Raji (cell line): ENCODE results near the gene COPB1.

Source experiments
- POLR2A ChIP-seq: IDR thresholded peaks from 2 replicates; pipeline ENCODE4 v1.6.1; 2011; ENCODE audit warnings: low read depth, low read length, control low read depth; ENCODE audit not compliant: insufficient read depth

COPB1 gene

GRCh38 chr11:14499560-14500180 lies at the start of gene COPB1:
Gene COPB1 (minus strand): TSS chr11:14499811. CDS start chr11:14498928, 883 bp downstream.
- peak; percentile 88 for TF ChIP-seq POLR2A

GRCh38 chr11:14547440-14547839 lies 47.8 kb upstream of the COPB1 start:
- no peak for TF ChIP-seq POLR2A

GRCh38 chr11:14546672-14547071 lies 47.1 kb upstream of the COPB1 start:
- no peak for TF ChIP-seq POLR2A

GRCh38 chr11:14544611-14545010 lies 45.0 kb upstream of the COPB1 start:
- TF ChIP-seq POLR2A, result no peak

GRCh38 chr11:14543260-14543659 lies 43.6 kb upstream of the COPB1 start:
- TF ChIP-seq POLR2A, result no peak

- TF ChIP-seq POLR2A, result no peak
Observed at GRCh38 chr11:14542324-14542723, 42.7 kb upstream of the COPB1 start.

GRCh38 chr11:14541192-14541947 lies 41.8 kb upstream of the COPB1 start:
- no peak for TF ChIP-seq POLR2A

GRCh38 chr11:14539982-14540421 lies 40.4 kb upstream of the COPB1 start:
- TF ChIP-seq POLR2A, result no peak

- no peak for TF ChIP-seq POLR2A
Observed at GRCh38 chr11:14538926-14539554, 39.4 kb upstream of the COPB1 start.

- TF ChIP-seq POLR2A, result no peak
Observed at GRCh38 chr11:14538271-14538925, 38.8 kb upstream of the COPB1 start.

GRCh38 chr11:14537134-14537599 lies 37.6 kb upstream of the COPB1 start:
- TF ChIP-seq POLR2A, result no peak

- TF ChIP-seq POLR2A, result no peak
Observed at GRCh38 chr11:14529951-14530350, 30.3 kb upstream of the COPB1 start.

GRCh38 chr11:14529321-14529720 lies 29.7 kb upstream of the COPB1 start:
- no peak for TF ChIP-seq POLR2A

- TF ChIP-seq POLR2A, result no peak
Observed at GRCh38 chr11:14522801-14523200, 23.2 kb upstream of the COPB1 start.

- TF ChIP-seq POLR2A, result no peak
Observed at GRCh38 chr11:14522245-14522644, 22.6 kb upstream of the COPB1 start.
